GM21576 (cell line): Measurements from ENCODE around the gene HTRA2.
"Not testable (repeated sequence)": the region's sequence is repeated elsewhere in the genome, so short reads cannot be mapped to it uniquely, and the experiment has no call there.

Experiments used
- ATAC-seq: cut with Tn5 transposase; IDR thresholded peaks from one replicate; pipeline ENCODE4 v1.9.1; 2021; ENCODE audit warnings: mild to moderate bottlenecking, moderate library complexity; ENCODE audit not compliant: unreplicated experiment

HTRA2 gene

DNA sequence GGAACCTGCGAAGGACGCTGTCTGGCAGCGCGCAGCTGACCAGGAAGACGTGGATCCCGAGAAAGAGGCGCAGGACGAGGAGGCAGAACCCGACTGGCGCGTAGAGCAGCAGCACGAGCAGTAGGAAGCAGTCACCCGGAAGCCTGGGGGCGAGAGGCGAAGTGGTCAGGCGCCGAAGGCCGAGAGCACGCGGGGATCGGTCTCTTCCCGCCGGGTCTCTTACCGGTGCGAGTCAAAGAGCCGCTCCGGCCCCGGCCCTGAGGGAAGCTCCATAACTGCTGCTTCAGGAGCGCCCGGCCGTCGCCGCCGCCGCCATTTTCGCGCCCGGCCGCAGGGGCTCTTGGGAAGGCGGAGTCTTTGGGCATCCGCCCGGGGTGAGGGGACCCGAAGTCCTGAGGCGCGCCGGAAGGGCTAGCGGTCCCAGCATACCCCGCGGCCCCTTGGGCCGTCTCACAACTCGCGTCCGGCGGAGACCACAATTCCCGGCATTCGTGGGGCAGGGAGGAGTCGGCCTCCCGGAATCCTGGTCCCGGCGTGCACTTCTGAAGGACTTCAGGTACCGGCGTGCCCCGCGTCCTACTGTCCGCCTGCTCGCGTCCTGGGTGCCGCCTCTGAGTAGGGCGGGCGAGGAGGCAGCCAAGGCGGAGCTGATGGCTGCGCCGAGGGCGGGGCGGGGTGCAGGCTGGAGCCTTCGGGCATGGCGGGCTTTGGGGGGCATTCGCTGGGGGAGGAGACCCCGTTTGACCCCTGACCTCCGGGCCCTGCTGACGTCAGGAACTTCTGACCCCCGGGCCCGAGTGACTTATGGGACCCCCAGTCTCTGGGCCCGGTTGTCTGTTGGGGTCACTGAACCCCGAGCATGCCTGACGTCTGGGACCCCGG, at the start of gene HTRA2, which contains the start of gene AUP1:
TSS of gene HTRA2 (plus strand) at position 577 of the 882 bp plus-strand sequence. CDS start at position 651, 74 bp downstream.
TSS of gene AUP1 (minus strand) at position 350 of the 882 bp plus-strand sequence. CDS start at position 273, 77 bp downstream.
- ATAC-seq: peak; percentile 78

DNA sequence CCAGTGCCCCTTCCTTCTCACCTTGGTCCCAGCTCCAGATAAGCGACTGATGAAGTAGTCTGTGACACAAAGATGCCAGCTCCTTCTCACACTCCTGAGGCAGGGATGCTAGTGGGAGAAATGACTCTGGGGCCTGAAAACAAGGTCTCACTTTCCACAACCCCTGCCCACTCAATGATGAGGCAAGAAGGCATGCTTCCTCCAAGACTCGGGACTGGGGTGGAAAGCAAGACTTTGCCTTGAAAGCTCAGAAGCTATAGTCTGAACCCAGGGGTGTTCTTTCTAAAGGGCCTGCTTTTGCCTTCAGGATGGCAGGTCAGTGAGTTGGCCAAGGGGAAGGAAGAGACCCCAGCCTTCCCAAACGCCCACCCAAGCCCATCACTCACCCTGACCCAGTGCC, 48.3 kb upstream of the HTRA2 start:
- ATAC-seq: no peak

DNA sequence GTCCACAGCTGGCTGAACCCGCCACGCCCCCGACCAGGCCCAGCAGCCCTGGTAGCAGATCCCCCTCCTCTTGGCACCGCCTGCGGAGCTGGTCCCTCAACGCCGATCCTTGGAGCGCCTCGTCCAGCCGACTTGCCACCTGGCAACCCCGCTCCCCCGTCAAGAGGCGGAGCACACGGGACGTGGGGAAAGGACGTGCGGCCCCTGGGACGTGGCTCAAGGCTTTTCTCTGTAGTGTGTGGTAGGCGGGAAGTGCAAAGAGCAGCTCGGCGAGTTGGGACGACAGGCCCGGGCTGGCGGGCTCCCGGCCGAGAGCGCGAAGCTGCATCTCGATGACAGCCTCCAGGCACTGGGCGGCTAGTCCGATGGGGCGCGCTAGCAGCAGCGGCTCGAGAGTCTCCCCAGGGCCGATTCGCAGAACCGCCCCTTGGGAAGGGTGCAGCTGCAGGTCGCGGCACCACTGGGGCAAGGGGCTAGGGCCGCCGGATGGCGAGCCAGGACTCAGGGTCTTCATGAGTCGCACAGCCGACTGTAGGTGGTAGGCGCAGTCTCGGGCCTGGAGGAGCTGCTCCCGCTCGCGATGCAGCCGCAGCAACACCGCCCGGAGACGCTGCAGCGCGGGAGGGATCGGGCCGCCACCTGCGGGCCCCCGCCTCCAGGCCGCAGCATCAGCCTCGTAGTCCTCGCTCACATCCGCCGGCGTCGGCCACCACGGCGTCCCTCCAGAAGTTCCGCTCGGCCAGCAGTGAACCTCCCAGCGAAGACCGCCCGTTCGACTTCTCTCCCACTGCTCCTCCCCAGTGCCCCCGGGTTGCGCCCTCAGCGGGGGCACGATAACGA, 47.6 kb upstream of the HTRA2 start:
- ATAC-seq: peak; percentile 30

DNA sequence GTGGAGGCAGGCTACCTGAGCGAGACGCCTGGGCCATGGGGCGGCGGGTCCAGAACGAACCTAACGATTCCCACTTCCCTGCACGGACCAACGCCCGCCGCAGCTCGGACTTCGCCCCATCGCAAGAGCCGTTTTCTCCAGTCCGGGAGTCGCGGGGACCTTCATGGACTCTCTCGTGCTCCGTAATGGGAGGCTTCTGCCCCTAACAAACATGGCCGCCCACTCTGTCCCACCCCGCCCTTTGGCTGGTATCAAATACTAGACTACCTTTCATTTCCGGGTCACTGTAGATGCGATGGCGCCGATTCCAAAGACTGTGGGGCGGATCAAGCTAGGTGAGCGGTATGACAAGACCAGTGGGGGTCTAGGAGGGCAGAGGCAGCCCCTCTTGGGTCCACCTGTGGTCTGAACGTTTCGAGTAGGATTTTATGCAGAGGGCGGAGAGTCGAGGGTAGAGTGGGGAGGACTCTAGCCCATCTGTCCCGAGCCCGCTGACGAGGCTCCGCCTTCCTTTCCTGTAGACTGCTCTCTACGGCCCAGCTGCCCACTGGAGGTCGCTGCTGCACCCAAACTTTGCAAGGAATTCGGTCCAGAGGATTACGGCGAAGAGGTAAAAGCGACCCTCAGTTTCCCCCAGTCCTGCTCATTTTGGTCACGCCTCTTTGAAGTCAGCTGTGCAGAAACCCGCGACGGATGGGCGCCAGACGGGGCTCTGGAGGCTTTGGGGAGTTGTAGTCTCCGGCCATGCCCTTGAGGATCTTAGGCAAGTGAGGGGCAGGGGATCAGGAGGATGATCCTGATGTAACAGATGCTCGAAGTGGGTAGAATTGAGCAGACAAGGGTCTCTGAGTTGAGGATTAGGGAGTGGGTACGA, 46.7 kb upstream of the HTRA2 start, which contains the start of the genes CCDC142 and TTC31:
TSS of gene CCDC142 (minus strand) at position 198 of the 874 bp plus-strand sequence. CDS start at position 37, 161 bp downstream.
TSS of gene TTC31 (plus strand) at position 281 of the 874 bp plus-strand sequence. CDS start at position 296, 15 bp downstream.
- peak; percentile 87 for ATAC-seq

DNA sequence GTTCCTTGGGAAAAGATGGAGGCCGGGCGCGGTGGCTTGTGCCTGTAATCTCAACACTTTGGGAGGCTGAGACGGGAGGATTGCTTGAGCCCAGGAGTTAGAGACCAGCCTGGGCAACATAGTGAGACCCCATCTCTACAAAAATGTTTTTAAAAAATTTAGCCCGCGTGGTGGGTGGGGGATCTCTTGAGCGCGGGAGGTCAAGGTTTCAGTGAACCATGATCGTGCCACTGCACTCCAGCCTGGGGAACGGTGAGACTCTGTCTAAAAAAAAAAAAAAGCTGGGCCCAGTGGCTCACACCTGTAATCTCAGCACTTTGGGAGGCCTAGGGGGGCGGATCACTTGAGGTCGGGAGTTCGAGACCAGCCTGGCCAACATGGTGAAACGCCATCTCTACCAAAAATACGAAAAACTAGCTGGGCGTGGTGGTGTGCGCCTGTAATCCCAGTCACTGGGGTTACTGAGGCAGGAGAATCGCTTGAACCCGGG, 46.0 kb upstream of the HTRA2 start:
- ATAC-seq: not testable (repeated sequence)

DNA sequence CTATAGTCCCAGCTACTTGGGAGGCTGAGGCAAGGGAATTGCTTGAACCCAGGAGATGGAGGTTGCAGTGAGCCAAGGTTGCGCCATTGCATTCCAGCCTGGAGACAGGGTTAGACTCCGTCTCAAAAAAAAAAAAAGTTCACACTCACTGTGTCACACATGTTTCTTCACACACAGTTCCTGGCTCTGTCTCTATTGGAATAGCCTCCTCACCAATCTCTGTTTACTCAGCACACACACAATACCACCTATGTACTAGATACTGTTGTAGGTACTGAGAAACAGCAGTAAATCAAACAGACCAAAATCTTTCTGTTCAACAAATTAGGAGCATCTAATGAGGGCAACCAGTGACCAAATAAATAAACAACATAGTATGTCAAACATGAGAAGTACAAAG, 43.6 kb upstream of the HTRA2 start:
- no peak for ATAC-seq

DNA sequence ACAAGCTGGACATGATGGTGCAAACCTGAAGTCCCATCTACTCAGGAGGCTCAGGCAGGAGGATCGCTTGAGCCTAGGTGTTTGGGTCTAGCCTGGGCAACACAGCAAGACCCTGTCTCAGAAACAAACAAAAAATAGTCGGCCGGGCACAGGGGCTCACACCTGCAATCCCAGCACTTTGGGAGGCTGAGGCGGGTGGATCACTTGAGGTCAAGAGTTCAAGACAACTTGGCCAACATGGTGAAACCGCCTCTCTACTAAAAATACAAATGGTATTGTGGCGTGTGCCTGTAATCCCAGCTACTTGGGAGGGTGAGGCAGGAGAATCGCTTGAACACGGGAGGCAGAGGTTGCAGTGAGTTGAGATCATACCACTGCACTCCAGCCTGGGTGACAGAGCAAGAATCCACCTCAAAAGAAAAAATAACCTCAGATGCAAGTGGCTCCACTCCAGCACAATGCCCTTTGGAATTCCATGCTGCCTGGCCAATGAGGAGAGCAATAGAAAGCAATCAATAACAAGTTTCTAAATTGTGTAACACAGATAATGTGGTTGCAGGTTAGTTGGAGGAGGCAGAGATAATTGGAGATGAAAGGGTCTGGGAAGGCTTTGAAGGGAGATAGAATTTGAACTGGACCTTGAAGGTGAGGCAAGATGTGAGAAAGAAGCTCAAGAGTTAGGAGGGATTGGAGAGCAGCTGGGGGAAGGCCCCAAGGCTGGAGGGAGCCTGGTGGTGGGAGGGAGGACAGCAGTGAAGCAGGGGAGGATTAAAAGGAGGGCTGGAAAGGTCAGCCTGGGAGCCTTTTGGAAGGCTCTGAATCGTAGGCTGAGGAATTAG, 40.9 kb upstream of the HTRA2 start:
- ATAC-seq: no peak

DNA sequence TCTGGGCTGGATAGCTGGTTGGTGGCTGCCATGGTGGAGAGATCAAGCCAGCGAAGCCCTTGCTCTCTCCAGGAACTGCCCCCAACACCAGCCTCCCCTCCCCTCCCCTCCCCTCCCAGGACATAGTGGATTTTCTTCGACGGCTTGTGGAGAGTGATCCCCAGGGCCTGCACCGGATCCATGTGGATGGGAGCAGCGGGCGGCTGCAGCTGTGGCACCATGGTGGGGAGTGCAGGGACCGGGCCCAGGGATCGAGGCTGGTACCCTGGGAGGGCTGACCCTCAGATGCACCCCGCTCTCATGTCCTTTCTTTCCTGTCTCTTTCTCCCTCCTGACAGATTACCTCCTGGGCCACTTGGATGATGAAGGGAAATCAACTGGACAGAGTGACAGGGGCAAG, 39.8 kb upstream of the HTRA2 start:
- ATAC-seq: no peak

DNA sequence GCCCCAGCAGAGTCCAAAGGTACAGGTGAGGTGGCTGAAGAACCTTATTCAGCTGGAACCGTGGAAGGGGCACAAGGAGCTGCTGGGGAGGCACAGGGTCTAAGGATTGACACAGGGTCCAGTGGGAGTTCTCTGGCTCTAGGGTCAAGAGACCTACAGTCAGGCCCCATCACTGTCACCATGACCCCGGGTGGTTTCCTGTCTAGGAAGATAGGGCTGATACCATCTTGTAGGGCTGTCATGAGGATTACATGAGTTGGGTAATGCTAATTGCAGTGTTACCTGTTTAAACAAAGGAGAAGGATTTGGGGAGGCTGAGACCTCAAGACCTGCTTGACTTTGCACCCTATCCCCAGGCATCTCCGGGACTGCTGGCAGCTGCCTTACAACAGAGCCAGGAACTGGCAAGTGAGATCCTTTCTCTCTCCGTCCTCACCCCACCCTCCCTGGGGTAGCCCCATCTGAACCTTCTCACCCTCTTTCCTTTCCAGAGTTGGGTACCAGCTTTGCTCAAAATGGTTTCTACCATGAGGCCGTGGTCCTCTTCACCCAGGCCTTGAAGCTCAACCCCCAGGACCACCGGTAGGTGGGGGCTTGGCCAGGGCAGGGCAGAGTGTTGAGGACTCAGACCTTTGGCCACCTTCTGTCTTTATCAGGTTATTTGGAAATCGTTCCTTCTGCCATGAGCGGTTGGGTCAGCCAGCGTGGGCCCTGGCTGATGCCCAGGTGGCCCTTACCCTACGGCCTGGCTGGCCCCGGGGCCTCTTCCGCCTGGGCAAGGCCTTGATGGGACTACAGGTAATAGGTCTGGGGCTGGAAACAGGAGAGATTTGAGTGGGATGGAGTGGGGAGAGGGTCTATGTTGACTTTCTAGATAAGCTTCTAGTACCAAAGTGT, 37.8 kb upstream of the HTRA2 start:
- ATAC-seq: no peak

DNA sequence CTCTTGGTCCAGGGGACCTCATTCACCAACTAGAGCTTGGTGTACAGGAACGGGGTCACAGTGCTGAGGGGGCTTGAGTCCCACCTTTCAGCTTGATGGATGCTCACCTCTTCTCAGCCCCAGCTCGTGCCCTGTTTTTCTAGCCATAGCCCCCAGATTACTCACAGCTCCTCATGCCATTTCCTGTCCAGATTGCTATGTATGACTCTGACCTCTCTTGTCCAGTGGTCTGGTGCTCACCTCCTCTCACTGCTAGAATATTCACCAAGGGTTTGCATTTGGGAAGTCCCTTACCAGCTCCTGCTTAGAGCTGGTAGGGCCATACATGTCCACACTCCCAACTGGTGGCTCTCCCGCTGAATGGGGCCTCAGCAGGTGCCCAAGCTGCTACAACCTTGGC, 36.2 kb upstream of the HTRA2 start:
- ATAC-seq: no peak

DNA sequence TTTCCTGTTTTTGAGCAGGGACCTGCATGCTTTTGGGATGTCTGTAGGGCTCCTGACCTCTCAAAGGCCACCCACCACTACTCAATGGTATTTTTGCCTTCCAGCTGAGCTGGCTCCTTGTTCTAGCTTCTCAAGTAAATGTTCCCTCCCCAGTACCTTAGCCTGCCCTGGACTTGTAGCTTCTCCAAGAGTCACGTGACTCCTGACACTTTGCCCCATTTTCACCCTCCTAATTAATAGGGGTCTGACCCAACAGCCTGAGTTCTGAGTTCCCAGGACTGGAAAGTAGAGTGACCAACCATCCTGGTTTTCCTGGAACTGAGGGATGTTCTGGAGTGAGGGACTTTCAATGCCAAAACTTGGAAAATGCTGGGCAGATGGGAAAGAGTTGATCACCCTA, 34.3 kb upstream of the HTRA2 start:
- ATAC-seq: no peak

DNA sequence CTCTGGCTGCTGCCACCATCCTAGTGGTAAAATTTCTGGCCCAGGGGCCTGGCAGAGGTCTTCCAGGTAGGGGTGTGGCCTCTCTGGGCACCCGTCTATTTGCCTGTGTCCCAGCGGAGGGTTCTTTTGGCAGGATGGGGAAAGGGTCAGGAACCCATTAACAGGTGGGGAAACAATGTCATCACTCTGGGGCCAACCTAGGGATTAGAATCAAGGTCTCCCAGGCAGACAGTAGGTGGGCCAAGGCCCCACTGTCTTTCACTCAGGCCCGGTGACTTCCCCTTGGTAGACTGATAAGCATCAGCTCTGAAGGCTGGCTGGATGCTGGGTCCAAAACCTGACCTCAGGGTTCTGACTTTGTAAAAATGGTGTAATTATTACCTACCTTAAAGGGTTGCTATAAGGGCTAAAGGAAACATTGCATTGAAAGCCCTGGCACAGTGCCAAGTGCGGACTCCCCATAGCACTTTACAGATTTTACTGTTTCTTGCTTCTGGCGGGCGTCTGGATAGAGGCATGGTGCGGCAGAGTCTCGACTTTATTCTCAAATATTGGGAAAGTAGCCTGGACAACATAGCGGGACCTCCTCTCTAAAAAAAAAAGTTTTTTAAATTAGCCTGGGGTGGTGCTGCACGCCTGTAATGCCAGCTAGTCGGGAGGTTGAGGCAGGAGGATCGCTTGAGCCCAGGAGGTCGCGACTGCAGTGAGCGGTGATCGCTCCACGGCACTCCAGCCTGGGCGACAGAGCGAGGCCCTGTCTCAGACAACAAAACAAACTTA, 32.5 kb upstream of the HTRA2 start:
- ATAC-seq: no peak

DNA sequence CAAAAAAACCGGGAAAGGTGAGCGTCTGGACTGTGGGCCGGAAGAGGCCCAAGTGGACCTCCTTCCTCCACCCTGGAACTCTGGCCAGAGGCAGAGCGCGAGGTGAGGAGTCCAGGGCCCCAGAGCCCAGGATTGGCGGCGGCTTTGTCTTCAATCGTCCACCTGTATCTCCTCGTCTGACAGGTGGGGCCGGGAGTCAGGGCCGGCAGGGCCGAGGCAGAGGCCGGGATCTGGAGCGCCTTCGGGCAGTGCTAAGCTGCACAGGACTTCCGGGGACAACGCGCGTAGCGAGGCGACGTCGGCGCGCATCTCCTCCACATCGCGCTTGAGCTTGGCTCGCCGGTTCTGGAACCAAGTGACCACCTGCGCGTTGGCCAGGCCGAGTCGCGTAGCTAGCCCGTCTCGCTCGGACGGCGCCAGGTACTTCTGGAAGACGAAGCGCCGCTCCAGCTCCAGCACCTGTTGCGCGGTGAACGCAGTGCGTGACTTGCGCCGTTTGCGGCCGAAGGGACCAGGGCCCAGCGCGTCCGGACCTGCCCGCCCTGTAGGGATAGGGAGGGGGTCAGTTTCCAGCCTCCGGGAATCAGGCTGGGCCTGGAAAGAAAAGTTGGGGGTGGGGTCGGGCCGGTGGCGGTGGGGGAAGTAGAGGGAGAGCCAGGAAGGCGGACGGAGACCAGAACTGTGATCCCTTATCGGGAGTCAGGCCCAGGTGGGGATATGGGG, 31.8 kb upstream of the HTRA2 start:
- no peak for ATAC-seq

DNA sequence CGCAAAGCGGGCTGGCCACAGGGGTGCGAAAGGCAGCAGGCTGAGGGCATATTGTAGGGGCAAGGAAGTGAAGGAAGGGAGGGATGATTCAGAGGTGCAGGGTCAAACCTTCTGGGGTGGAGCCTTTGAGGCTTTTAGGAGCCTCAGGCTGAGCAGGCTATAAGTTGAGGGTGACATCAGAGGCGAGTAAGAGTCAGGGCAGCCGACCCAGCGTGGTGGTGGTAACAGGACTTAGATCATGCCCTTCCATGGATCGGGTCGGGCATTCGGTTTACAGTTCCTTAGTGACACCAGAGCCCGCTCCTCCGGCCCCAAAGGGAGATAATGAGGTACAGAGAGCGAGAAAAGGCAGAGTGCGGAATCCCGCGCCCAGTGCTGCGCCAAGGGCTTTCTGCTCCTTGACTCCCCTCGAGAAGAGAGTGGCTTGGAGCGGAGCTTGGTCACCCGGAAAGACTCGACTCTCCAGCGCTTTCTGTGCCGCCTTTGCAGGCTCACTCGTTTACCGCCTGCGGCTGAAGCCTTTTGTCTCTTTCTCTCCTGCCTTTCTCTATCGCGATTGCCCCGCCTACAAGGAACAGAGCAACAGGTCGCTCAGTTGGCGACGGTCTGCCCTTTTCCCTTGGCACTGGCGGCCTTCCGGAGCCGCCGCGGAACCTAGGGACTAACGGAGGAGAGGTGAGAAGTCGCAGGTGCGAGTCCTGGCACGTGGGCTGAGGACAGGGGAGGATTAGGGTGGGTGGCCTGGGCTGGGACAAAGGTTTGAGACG, 31.1 kb upstream of the HTRA2 start:
- ATAC-seq: no peak

DNA sequence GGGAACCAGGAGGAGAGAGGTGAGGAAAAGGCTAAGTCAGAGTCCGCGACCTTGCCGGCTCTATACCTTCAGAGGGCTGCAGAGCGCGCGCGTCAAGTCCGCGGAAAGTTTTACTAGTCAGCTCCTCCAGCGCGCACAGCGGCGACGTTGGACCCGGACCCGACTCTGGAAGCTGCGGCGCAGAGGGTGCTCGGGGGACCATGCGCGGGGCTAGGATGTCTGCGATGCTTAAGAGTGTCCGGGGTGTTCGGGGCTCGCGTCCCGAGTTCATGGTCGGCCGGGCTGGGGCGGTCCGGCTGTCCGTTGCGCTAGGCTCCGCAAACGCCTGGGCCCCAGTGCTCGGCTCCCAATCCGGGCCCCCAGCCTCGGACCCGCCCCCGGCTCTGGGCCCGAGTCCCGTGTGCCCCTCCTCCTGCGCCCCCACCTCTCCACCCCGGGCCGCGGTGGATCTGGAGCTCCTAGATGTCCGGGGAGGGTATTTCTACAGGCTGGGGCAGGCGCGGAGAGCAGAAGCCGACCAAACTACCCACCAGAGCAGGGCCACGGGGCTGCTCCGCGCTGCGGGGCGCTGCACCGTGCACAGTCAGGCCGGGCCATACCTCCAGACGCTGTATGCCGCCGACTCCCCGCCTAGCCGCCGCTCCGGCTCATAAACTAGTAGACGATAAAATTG, 30.3 kb upstream of the HTRA2 start, which contains the start of gene LBX2:
TSS of gene LBX2 (minus strand) at position 337 of the 673 bp plus-strand sequence. CDS start at position 271, 66 bp downstream.
- no peak for ATAC-seq
